Stimulated activated CD8-positive, alpha-beta memory T cell treated with anti-CD3 and anti-CD28 coated beads, Interleukin-15, amount 100 ng/mL, for 24 hours (primary cell): ENCODE data around the gene HELT.
"Not testable (repeated sequence)": the region's sequence is repeated elsewhere in the genome, so short reads cannot be mapped to it uniquely, and the experiment has no call there.

Experiments used
- DNase-seq: peaks from one replicate; pipeline ENCODE4 v3.0.0-alpha.2; 2020; ENCODE audit warnings: low read depth

The HELT gene

GRCh38 chr4:185017964-185018772 is at the start of gene HELT:
HELT (plus strand) TSS chr4:185018490; CDS start chr4:185018929, 439 bp downstream.
- no peak for DNase-seq

- DNase-seq = no peak
Measured at GRCh38 chr4:184968784-184969201, 49.5 kb upstream of the HELT start.

- DNase-seq = no peak
Measured at GRCh38 chr4:184969610-184970009, 48.7 kb upstream of the HELT start.

GRCh38 chr4:184972991-184973390 is 45.3 kb upstream of the HELT start:
- no peak for DNase-seq

GRCh38 chr4:184976348-184976747 is 41.9 kb upstream of the HELT start:
- not testable (repeated sequence) for DNase-seq

GRCh38 chr4:184977747-184978146 is 40.5 kb upstream of the HELT start:
- no peak for DNase-seq

GRCh38 chr4:184978211-184978610 is 40.1 kb upstream of the HELT start:
- no peak for DNase-seq

GRCh38 chr4:184979461-184980124 is 38.7 kb upstream of the HELT start:
- DNase-seq = no peak

- DNase-seq = no peak
Measured at GRCh38 chr4:184980261-184980660, 38.0 kb upstream of the HELT start.

- DNase-seq = peak; percentile 42
Measured at GRCh38 chr4:184983672-184984356, 34.5 kb upstream of the HELT start.

GRCh38 chr4:184987493-184988031 is 30.7 kb upstream of the HELT start:
- no peak for DNase-seq

GRCh38 chr4:184988611-184989010 is 29.7 kb upstream of the HELT start:
- no peak for DNase-seq

GRCh38 chr4:184989283-184989682 is 29.0 kb upstream of the HELT start:
- not testable (repeated sequence) for DNase-seq

GRCh38 chr4:184990131-184990530 is 28.2 kb upstream of the HELT start:
- DNase-seq = not testable (repeated sequence)

GRCh38 chr4:184991860-184992259 is 26.4 kb upstream of the HELT start:
- DNase-seq = no peak

- DNase-seq = no peak
Measured at GRCh38 chr4:184992422-184992821, 25.9 kb upstream of the HELT start.

- DNase-seq = no peak
Measured at GRCh38 chr4:184993247-184993646, 25.0 kb upstream of the HELT start.

- no peak for DNase-seq
Measured at GRCh38 chr4:184994010-184994622, 24.2 kb upstream of the HELT start.

GRCh38 chr4:184994623-184995010 is 23.7 kb upstream of the HELT start:
- DNase-seq = no peak

- DNase-seq = not testable (repeated sequence)
Measured at GRCh38 chr4:184997656-184998055, 20.6 kb upstream of the HELT start.

- no peak for DNase-seq
Measured at GRCh38 chr4:185002784-185003183, 15.5 kb upstream of the HELT start.
